Peyer's patch (tissue), 4 donors: ENCODE measurements around the gene BTBD16. TPM values are rescaled to one million over a fixed set of nuclear protein-coding genes. Genes with fewer than 3 reads are reported as not detected.

Experiments
- DNase-seq, 3 donors: peaks; one replicate each; pipeline ENCODE4 v3.0.0-alpha.2; 2017 to 2019
- H3K27ac ChIP-seq, 4 donors: fragments of 200-600 bp; sonication (generic); one replicate each; pipeline ENCODE4 v1.5.1; 2016 to 2019
- H3K27me3 ChIP-seq, 2 donors: fragments of 200-600 bp; sonication (generic); one replicate each; pipeline ENCODE4 v1.5.1; 2019
- H3K36me3 ChIP-seq, 3 donors: fragments of 200-600 bp; sonication (generic); one replicate each; pipeline ENCODE4 v1.5.1; 2016 to 2019
- H3K4me1 ChIP-seq, 4 donors: fragments of 200-600 bp; sonication (generic); one replicate each; pipeline ENCODE4 v1.5.1; 2016 to 2019
- H3K4me3 ChIP-seq, 4 donors: fragments of 200-600 bp; sonication (generic); 1 replicate in 3 of 4; 2 replicates in 1 of 4; pipeline ENCODE4 v1.5.1; 2016 to 2019; ENCODE audit warnings: mild to moderate bottlenecking in 1 of 4
- H3K9me3 ChIP-seq, 4 donors: fragments of 200-600 bp; sonication (generic); one replicate each; pipeline ENCODE4 v1.5.1; 2016 to 2019; ENCODE audit warnings: mild to moderate bottlenecking in 1 of 4
- CTCF ChIP-seq, 6 experiments: fragments of 450-650 bp in 4 of 6; fragments of 200-600 bp in 2 of 6; sonication (generic) in 1 of 6; IDR thresholded peaks; one replicate each; pipeline ENCODE4 v1.5.1; 2017 to 2019; ENCODE audit warnings: antibody characterized with exemption in 6 of 6, mild to moderate bottlenecking in 3 of 6, moderate library complexity in 1 of 6
- POLR2A ChIP-seq, 2 donors: fragments of 450-650 bp; IDR thresholded peaks; one replicate each; pipeline ENCODE4 v1.5.1; 2017; ENCODE audit warnings: antibody characterized with exemption in 2 of 2, mild to moderate bottlenecking in 2 of 2, moderate library complexity in 2 of 2
- total RNA-seq, 4 donors: library from RNA; depleted of rRNA; stranded (reverse); fragments of >200 nt; gene quantifications; one replicate each; pipeline ENCODE4 v1.1.0, GENCODE V29; 2016

BTBD16 gene
- total RNA-seq, 4 donors from 2014 or later: not detected

- Histone ChIP-seq H3K27me3 (no peaks in the 10 kb centered on the region), H3K4me3 (no peak overlapping the region), H3K9me3 (no peaks in the 10 kb centered on the region), H3K4me1 (peaks cover 0 to 2% (median 0%) of the 10 kb centered on the region in 4 donors), H3K36me3 (no peaks in the 10 kb centered on the region), H3K27ac (no peak overlapping the region)
- no peak for DNase-seq
- no peak for TF ChIP-seq CTCF (IDR thresholded peaks at IDR 0.05)
- TF ChIP-seq POLR2A (IDR thresholded peaks at IDR 0.05): no peak
These were observed 30.1 kb downstream of the BTBD16 start for GRCh38 chr10:122301055-122301810.

- Histone ChIP-seq H3K27ac (no peak overlapping the region), H3K4me1 (peaks cover 0 to 2% (median 0%) of the 10 kb centered on the region in 4 donors), H3K9me3 (no peaks in the 10 kb centered on the region), H3K36me3 (no peaks in the 10 kb centered on the region), H3K27me3 (no peaks in the 10 kb centered on the region), H3K4me3 (no peak overlapping the region)
- no peak for DNase-seq
- TF ChIP-seq POLR2A (IDR thresholded peaks at IDR 0.05) (no peak), CTCF (IDR thresholded peaks at IDR 0.05) (no peak)
These were observed 30.7 kb downstream of the BTBD16 start for GRCh38 chr10:122301811-122302115.

- H3K27ac ChIP-seq: no peak overlapping the region
- H3K4me1 ChIP-seq: peaks cover 0 to 2% (median 0%) of the 10 kb centered on the region in 4 donors
- DNase-seq: no peak
- no peaks in the 10 kb centered on the region for H3K36me3 ChIP-seq
- no peak for TF ChIP-seq POLR2A (IDR thresholded peaks at IDR 0.05)
- no peak for TF ChIP-seq CTCF (IDR thresholded peaks at IDR 0.05)
- H3K4me3 ChIP-seq: no peak overlapping the region
- no peaks in the 10 kb centered on the region for H3K27me3 ChIP-seq
- H3K9me3 ChIP-seq: no peaks in the 10 kb centered on the region
These were observed 31.2 kb downstream of the BTBD16 start for GRCh38 chr10:122302315-122302714.

- H3K4me1 ChIP-seq: peaks cover under 1 to 7% (median 3%) of the 10 kb centered on the region in 4 donors
- no peaks in the 10 kb centered on the region for H3K27me3 ChIP-seq
- H3K27ac ChIP-seq: no peak overlapping the region
- no peak for DNase-seq
- H3K4me3 ChIP-seq: no peak overlapping the region
- TF ChIP-seq POLR2A (IDR thresholded peaks at IDR 0.05) (no peak), CTCF (IDR thresholded peaks at IDR 0.05) (no peak)
- H3K9me3 ChIP-seq: no peaks in the 10 kb centered on the region
- H3K36me3 ChIP-seq: no peaks in the 10 kb centered on the region
These were observed 32.4 kb downstream of the BTBD16 start for GRCh38 chr10:122303271-122304053.

GRCh38 chr10:122304054-122304579, 33.0 kb downstream of the BTBD16 start:
- TF ChIP-seq POLR2A (IDR thresholded peaks at IDR 0.05) (no peak), CTCF (IDR thresholded peaks at IDR 0.05) (no peak)
- H3K4me3 ChIP-seq: no peak overlapping the region
- H3K27ac ChIP-seq: no peak overlapping the region
- no peaks in the 10 kb centered on the region for H3K9me3 ChIP-seq
- no peak for DNase-seq
- H3K36me3 ChIP-seq: no peaks in the 10 kb centered on the region
- H3K27me3 ChIP-seq: no peaks in the 10 kb centered on the region
- H3K4me1 ChIP-seq: peaks cover 0 to 11% (median 6%) of the 10 kb centered on the region in 4 donors
